Endothelial cell of umbilical vein (primary cell): ENCODE measurements around the gene RTL10. TPM values are rescaled to one million over a fixed set of nuclear protein-coding genes. Genes with fewer than 3 reads are reported as not detected.
A peak's percentile ranks its signal among the peaks of the same experiment; 100 is the strongest.

Experiments used
- BruUV-seq: library from RNA; stranded (reverse); fragments of 400-500 nt; replicated peaks from 2 replicates; lab custom pipeline; 2021; lab: Mats Ljungman, UMichigan
- CTCF ChIA-PET: fragments of 300-600, 350-600 bp; sonication (Branson Sonifier 250); formaldehyde crosslinking; loops from one replicate; lab custom pipeline; 2021; ENCODE audit warnings: antibody characterized with exemption, inconsistent platforms; lab: Charles Lee
- POLR2A ChIA-PET: fragments of 300-600, 350-600 bp; sonication (Branson Sonifier 250); formaldehyde crosslinking; loops from one replicate; lab custom pipeline; 2021; ENCODE audit warnings: antibody characterized with exemption, inconsistent platforms; lab: Charles Lee
- DNase-seq: peaks from one replicate; pipeline ENCODE4 v3.0.0-alpha.2; 2011; ENCODE audit warnings: low read depth, low spot score
- FAIRE-seq: peaks from 2 replicates; lab custom pipeline; 2011; peaks lifted over from hg19 to GRCh38; lab: Jason Lieb, UNC
- H2AFZ ChIP-seq: 2 replicates; pipeline ENCODE4 v1.6.0; 2012; ENCODE audit warnings: low read depth, low read length, control low read depth, inconsistent platforms
- H3K27ac ChIP-seq: 2 replicates; pipeline ENCODE4 v1.5.1; 2011; ENCODE audit warnings: low read depth, mild to moderate bottlenecking, control low read depth, low read length, moderate library complexity; ENCODE audit not compliant: insufficient read depth
- H3K27me3 ChIP-seq, 2 experiments: 2 replicates each; pipeline versions ENCODE4 v1.6.0 to v1.6.1; 2011; ENCODE audit warnings: low read length in 2 of 2, mixed read lengths in 1 of 2; ENCODE audit not compliant: control insufficient read depth in 2 of 2, insufficient read depth in 2 of 2
- H3K36me3 ChIP-seq, 2 experiments: 2 replicates in 1 of 2; 3 replicates in 1 of 2; pipeline ENCODE4 v1.5.1; 2011; ENCODE audit warnings: low read length in 2 of 2, mild to moderate bottlenecking in 1 of 2, moderate library complexity in 1 of 2; ENCODE audit not compliant: control insufficient read depth in 2 of 2, insufficient read depth in 2 of 2; ENCODE audit errors: extremely low read depth in 1 of 2
- H3K4me1 ChIP-seq: 3 replicates; pipeline ENCODE4 v1.5.1; 2011; ENCODE audit warnings: mild to moderate bottlenecking, low read length; ENCODE audit not compliant: control insufficient read depth, insufficient read depth; ENCODE audit errors: extremely low read depth
- H3K4me2 ChIP-seq: 2 replicates; pipeline ENCODE4 v1.6.1; 2011; ENCODE audit warnings: low read length, control low read depth, mixed read lengths; ENCODE audit not compliant: insufficient read depth
- H3K4me3 ChIP-seq, 3 experiments: fragments of 200-600 bp in 1 of 3; sonication (generic), shearing (Covaris generic) in 1 of 3; replicated peaks in 1 of 3; 2 replicates each; pipeline ENCODE4 v1.5.1; 2011 to 2016; ENCODE audit warnings: control low read depth in 3 of 3, low read length in 3 of 3, mild to moderate bottlenecking in 2 of 3, inconsistent platforms in 1 of 3, low read depth in 1 of 3, moderate library complexity in 1 of 3; ENCODE audit not compliant: insufficient read depth in 1 of 3
- H3K79me2 ChIP-seq: 2 replicates; pipeline ENCODE4 v1.6.0; 2012; ENCODE audit warnings: low read length, inconsistent platforms; ENCODE audit not compliant: control insufficient read depth, insufficient read depth
- H3K9ac ChIP-seq: replicated peaks from 2 replicates; pipeline ENCODE3; 2011; ENCODE audit warnings: low read length, control low read depth; ENCODE audit not compliant: insufficient read depth; ENCODE audit errors: extremely low read depth
- H3K9me1 ChIP-seq: replicated peaks from 3 replicates; pipeline ENCODE4 v1.6.0; 2011; ENCODE audit warnings: mild to moderate bottlenecking, low read length; ENCODE audit not compliant: control insufficient read depth, insufficient read depth; ENCODE audit errors: extremely low read depth
- H3K9me3 ChIP-seq: replicated peaks from 2 replicates; pipeline ENCODE4 v1.5.1; 2012; ENCODE audit warnings: low read length, inconsistent platforms; ENCODE audit not compliant: control insufficient read depth, insufficient read depth
- H4K20me1 ChIP-seq: replicated peaks from 2 replicates; pipeline ENCODE3; 2011; ENCODE audit warnings: mild to moderate bottlenecking, low read length; ENCODE audit not compliant: control insufficient read depth, insufficient read depth; ENCODE audit errors: extremely low read depth
- CTCF ChIP-seq, 2 donors: IDR thresholded peaks; 1 replicate in 1 of 2; 2 replicates in 1 of 2; pipeline ENCODE4 v1.5.1; 2011; ENCODE audit warnings: low read length in 2 of 2, mild to moderate bottlenecking in 2 of 2, moderate library complexity in 2 of 2, control low read depth in 1 of 2, inconsistent platforms in 1 of 2, low read depth in 1 of 2; ENCODE audit not compliant: insufficient read depth in 1 of 2; ENCODE audit errors: extremely low read depth in 1 of 2
- FOS ChIP-seq: IDR thresholded peaks from 2 replicates; pipeline ENCODE4 v1.6.1; 2011; ENCODE audit warnings: mild to moderate bottlenecking, low read length, moderate library complexity, borderline replicate concordance; ENCODE audit not compliant: insufficient read depth
- GATA2 ChIP-seq: IDR thresholded peaks from 2 replicates; pipeline ENCODE4 v1.7.0; 2011; ENCODE audit warnings: low read depth, mild to moderate bottlenecking, moderate library complexity, mixed read lengths, low read length; ENCODE audit not compliant: insufficient read length, insufficient read depth
- JUN ChIP-seq: IDR thresholded peaks from 2 replicates; pipeline ENCODE4 v1.6.1; 2011; ENCODE audit warnings: borderline replicate concordance, low read depth; ENCODE audit not compliant: insufficient read length, insufficient read depth
- MAX ChIP-seq: IDR thresholded peaks from 2 replicates; pipeline ENCODE4 v1.6.1; 2011; ENCODE audit not compliant: insufficient read depth, insufficient read length
- MYC ChIP-seq: IDR thresholded peaks from one replicate; pipeline ENCODE4 v1.6.1; 2011; ENCODE audit warnings: mild to moderate bottlenecking, low read depth, low read length
- POLR2AphosphoS5 ChIP-seq: IDR thresholded peaks from 2 replicates; pipeline ENCODE4 v1.6.1; 2012; ENCODE audit warnings: low read depth, mild to moderate bottlenecking, control low read depth, low read length, moderate library complexity; ENCODE audit not compliant: insufficient read depth
- dilution Hi-C: fragments of 300-500 bp; cut with MboI; formaldehyde crosslinking; loops from one replicate; pipeline ENCODE4 v1.15.0; 2019; ENCODE audit warnings: low sequenced_read_pairs; ENCODE audit not compliant: extremely low pct_ligation_motif_present
- intact Hi-C: fragments of 100-400 bp; cut with micrococcal nuclease; formaldehyde crosslinking; loops from one replicate; pipeline ENCODE4 v1.10.0; 2022
- polyA plus RNA-seq, 4 experiments: library from polyadenylated mRNA; depleted of rRNA in 3 of 4; stranded (reverse) in 3 of 4; unstranded in 1 of 4; fragments of >200 nt; gene quantifications; 2 replicates each; pipeline versions ENCODE4 v1.2.1 to v1.2.3, GENCODE V29; 2011 to 2012; ENCODE audit warnings: missing spikeins in 1 of 4
- total RNA-seq: library from RNA; stranded (reverse); gene quantifications from 2 replicates; pipeline ENCODE4 v1.2.3, GENCODE V29; 2021

Gene RTL10
- total and polyA plus RNA-seq, 2 donors (not counting 3 experiments of a cell fraction or from before 2014, with no cell fraction given) = 31.9 to 40.8 TPM

GRCh38 chr22:19853879-19854777 lies 546 bp downstream of the RTL10 start:
- dilution Hi-C loops = no loop called here
- Histone ChIP-seq H3K4me1 (peaks cover 32% of the 10 kb centered on the region), H3K4me3 (peak overlapping the region; percentile 78 to 97 (median 88)), H3K27me3 (no peaks in the 10 kb centered on the region), H3K27ac (peak overlapping the region; percentile 42), H3K9ac (peak overlapping the region; percentile 70), H2AFZ (peak overlapping the region; percentile 23), H3K4me2 (peak overlapping the region; percentile 89), H3K9me1 (no peaks in the 10 kb centered on the region), H4K20me1 (no peaks in the 10 kb centered on the region), H3K9me3 (no peaks in the 10 kb centered on the region), H3K79me2 (peaks cover 52% of the 10 kb centered on the region), H3K36me3 (peaks cover 15 to 25% of the 10 kb centered on the region in 2 experiments)
- ChIA-PET POLR2A (interaction anchor here (0.9 to 1.3 kb wide), 3 partner anchors 11 to 36 kb away, joined by 3 to 4 read pairs (median 3); no protein-coding TSS in a partner anchor), CTCF (interaction anchor here (0.7 to 2.3 kb wide), 9 partner anchors 10 to 130 kb away, joined by 3 to 12 read pairs (median 4); partner anchors contain the start of gene GP1BB)
- DNase-seq (no peak), FAIRE-seq (peak; percentile 47)
- BruUV-seq = TSS peak; percentile 37
- TF ChIP-seq CTCF (IDR thresholded peaks at IDR 0.05; ENCODE audit: extremely low read depth in 1 of 2, insufficient read depth in 1 of 2, low read depth in 1 of 2, low read length in 2 of 2) (no peak), GATA2 (no peak), JUN (no peak), MAX (no peak), FOS (no peak), MYC (no peak), POLR2AphosphoS5 (no peak)
- intact Hi-C loops = loop anchor here (1.0 to 5.0 kb wide), 5 partner anchors 10 to 123 kb away; no protein-coding TSS in a partner anchor
